DOHH2 (cell line): ENCODE measurements around the gene ASB15.

Source experiments
- EZH2phosphoT487 ChIP-seq: fragments of 200-600 bp; sonication (generic); IDR thresholded peaks from 2 replicates; pipeline ENCODE4 v1.6.1; 2017; ENCODE audit warnings: borderline replicate concordance, mild to moderate bottlenecking, antibody characterized with exemption, low read length, moderate library complexity, mixed read lengths
- TF ChIP-seq, protein P1 (sequence below): fragments of 200-600 bp; sonication (generic); IDR thresholded peaks from one replicate; pipeline ENCODE4 v1.5.1; 2014; ENCODE audit warnings: antibody characterized with exemption, mild to moderate bottlenecking, low read depth, low read length; ENCODE audit not compliant: poor library complexity, severe bottlenecking

- TF ChIP-seq, protein P1, sequence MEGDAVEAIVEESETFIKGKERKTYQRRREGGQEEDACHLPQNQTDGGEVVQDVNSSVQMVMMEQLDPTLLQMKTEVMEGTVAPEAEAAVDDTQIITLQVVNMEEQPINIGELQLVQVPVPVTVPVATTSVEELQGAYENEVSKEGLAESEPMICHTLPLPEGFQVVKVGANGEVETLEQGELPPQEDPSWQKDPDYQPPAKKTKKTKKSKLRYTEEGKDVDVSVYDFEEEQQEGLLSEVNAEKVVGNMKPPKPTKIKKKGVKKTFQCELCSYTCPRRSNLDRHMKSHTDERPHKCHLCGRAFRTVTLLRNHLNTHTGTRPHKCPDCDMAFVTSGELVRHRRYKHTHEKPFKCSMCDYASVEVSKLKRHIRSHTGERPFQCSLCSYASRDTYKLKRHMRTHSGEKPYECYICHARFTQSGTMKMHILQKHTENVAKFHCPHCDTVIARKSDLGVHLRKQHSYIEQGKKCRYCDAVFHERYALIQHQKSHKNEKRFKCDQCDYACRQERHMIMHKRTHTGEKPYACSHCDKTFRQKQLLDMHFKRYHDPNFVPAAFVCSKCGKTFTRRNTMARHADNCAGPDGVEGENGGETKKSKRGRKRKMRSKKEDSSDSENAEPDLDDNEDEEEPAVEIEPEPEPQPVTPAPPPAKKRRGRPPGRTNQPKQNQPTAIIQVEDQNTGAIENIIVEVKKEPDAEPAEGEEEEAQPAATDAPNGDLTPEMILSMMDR, result no peak
- no peak for TF ChIP-seq EZH2phosphoT487
These were observed 79.0 kb downstream of the ASB15 start for GRCh38 chr7:123680580-123680979.
